GM19395 (cell line): ENCODE results near the gene PHLPP1.

Experiments
- ATAC-seq: cut with Tn5 transposase; IDR thresholded peaks from one replicate; pipeline ENCODE4 v1.9.1; 2021; ENCODE audit warnings: mild to moderate bottlenecking, moderate library complexity; ENCODE audit not compliant: unreplicated experiment

PHLPP1 gene

GRCh38 chr18:62717169-62717924 lies 2.0 kb downstream of the PHLPP1 start:
- no peak for ATAC-seq

GRCh38 chr18:62717925-62718800 lies 2.8 kb downstream of the PHLPP1 start:
- no peak for ATAC-seq

GRCh38 chr18:62720048-62720447 lies 4.7 kb downstream of the PHLPP1 start:
- ATAC-seq = no peak

- ATAC-seq = no peak
Observed at GRCh38 chr18:62720766-62721613, 5.6 kb downstream of the PHLPP1 start.

- no peak for ATAC-seq
Observed at GRCh38 chr18:62721839-62722795, 6.8 kb downstream of the PHLPP1 start.

GRCh38 chr18:62723666-62724281 lies 8.4 kb downstream of the PHLPP1 start:
- no peak for ATAC-seq

GRCh38 chr18:62725896-62726295 lies 10.6 kb downstream of the PHLPP1 start:
- ATAC-seq = no peak

- no peak for ATAC-seq
Observed at GRCh38 chr18:62728254-62728653, 12.9 kb downstream of the PHLPP1 start.

- peak; percentile 94 for ATAC-seq
Observed at GRCh38 chr18:62729487-62730386, 14.4 kb downstream of the PHLPP1 start.

- no peak for ATAC-seq
Observed at GRCh38 chr18:62730941-62731340, 15.6 kb downstream of the PHLPP1 start.

GRCh38 chr18:62732617-62733016 lies 17.3 kb downstream of the PHLPP1 start:
- no peak for ATAC-seq

GRCh38 chr18:62734290-62734689 lies 18.9 kb downstream of the PHLPP1 start:
- ATAC-seq = no peak

GRCh38 chr18:62735387-62735786 lies 20.0 kb downstream of the PHLPP1 start:
- ATAC-seq = no peak

- ATAC-seq = no peak
Observed at GRCh38 chr18:62736077-62736855, 20.9 kb downstream of the PHLPP1 start.

GRCh38 chr18:62737241-62737873 lies 22.0 kb downstream of the PHLPP1 start:
- no peak for ATAC-seq

- no peak for ATAC-seq
Observed at GRCh38 chr18:62738639-62739038, 23.3 kb downstream of the PHLPP1 start.

GRCh38 chr18:62739911-62740310 lies 24.6 kb downstream of the PHLPP1 start:
- ATAC-seq = no peak
